HG02852 (cell line): ENCODE measurements around the gene PRPF18.

ENCODE experiments used
- ATAC-seq: cut with Tn5 transposase; IDR thresholded peaks from one replicate; pipeline ENCODE4 v1.9.1; 2021; ENCODE audit warnings: mild to moderate bottlenecking, moderate library complexity; ENCODE audit not compliant: unreplicated experiment

The PRPF18 gene

DNA sequence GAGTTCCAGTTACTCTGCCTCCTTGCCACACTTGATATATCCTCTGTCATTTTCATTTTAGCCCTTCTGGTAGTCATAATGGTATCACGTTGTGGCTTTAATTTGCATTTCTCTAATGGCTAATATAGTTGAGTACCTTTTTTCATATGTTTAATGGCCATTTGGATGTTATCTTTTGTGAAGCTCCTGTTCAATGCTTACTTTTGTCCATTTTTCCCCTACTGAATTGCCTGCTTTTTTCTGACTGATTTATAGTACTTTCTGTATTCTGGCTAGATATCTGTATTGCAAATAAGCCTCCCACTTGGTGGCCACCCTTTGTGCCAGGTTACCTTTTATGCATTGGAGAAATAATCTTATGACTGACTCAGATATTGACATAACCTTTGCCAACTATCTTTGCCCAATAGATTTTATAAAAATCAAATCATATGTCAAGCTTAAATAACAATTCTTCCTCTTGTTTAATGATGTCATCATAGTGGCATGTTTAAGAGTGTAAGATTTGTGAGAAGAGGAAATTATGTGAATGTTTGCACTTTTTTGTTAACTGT lies 50.6 kb downstream of the PRPF18 start:
- ATAC-seq = no peak

DNA sequence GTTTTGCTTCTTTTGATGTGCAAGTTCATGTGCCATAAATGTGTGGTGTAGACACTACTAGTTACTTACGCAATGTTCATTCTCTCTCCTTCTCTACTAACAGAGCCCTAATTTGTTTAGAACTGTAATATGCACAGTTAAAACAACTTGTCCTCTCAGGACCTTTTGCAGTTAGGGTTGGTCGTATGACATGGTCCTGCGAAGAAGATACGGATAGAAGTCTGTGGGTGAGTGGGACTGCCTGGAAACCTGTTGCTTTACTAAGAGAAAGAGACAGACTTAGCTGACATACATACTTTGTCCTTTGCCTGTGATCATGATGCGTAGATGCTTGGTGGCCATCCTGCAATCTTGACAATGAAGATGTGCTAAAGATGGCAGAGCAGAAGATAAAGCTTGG lies 51.1 kb downstream of the PRPF18 start:
- no peak for ATAC-seq

- ATAC-seq = no peak
These were observed 55.5 kb downstream of the PRPF18 start for GRCh38 chr10:13642293-13642692.

GRCh38 chr10:13643016-13643415 lies 56.3 kb downstream of the PRPF18 start:
- no peak for ATAC-seq

GRCh38 chr10:13644866-13645265 lies 58.1 kb downstream of the PRPF18 start:
- no peak for ATAC-seq

DNA sequence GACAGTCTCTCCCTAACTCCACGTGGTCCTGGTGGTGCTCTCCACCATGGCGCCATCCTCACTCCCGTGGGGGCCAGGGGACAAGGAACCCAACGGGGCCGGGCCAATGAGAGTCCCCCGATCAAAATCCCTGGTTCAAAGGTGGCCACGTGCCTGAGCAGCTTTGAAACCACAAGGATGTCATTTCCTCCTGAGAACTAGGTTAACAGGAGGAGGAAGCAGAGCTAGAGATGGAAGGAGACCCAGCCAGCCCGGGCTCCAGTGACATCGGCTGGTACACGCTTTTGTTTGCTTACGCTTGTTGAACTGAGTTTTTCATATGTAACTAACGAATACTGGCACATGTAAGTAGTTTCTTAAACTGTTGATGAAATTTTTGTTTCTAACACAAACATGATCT lies 61.7 kb downstream of the PRPF18 start:
- no peak for ATAC-seq

- no peak for ATAC-seq
These were observed 63.2 kb downstream of the PRPF18 start for GRCh38 chr10:13649844-13650520.

DNA sequence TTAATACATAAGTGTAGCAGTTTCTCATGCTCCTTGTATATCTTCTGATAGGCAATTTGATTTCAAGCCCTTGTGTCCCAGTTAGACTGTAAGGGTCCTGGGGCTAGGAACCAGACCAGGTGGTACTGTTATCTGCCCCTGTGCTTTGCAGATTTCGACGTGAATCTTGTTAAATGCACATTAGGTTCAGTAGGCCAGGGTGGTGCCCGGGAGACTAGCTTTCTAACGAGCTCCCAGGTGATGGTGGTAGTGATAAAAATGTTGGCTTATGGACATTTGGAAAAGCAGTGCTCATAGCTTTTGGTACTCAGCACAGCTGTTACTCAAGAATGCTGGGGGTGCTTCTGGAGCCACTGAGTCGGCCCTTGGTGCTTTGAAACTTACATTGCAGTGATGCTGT lies 64.2 kb downstream of the PRPF18 start:
- ATAC-seq = no peak

- ATAC-seq = no peak
These were observed 65.4 kb downstream of the PRPF18 start for GRCh38 chr10:13651969-13652720.

DNA sequence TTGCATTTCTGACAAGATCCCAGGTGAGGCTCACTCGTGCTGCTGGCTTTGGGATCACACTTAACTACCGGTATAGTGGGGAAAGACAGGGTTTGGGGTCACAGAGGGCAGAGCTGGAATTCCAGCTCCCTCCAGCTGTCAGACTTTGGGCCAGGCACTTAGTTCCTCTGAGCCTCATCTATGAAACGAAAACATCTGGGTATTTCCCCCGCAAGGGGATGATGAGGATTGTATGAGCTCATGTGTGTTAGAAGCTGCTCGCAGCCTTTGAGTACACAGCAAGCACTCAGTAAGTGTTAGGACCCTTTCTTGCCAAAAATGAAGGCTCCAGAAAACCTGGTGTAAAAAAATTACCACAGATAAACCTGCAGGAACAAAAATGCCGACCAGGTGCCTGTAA lies 66.1 kb downstream of the PRPF18 start:
- no peak for ATAC-seq

GRCh38 chr10:13654118-13654830 lies 67.5 kb downstream of the PRPF18 start:
- no peak for ATAC-seq

DNA sequence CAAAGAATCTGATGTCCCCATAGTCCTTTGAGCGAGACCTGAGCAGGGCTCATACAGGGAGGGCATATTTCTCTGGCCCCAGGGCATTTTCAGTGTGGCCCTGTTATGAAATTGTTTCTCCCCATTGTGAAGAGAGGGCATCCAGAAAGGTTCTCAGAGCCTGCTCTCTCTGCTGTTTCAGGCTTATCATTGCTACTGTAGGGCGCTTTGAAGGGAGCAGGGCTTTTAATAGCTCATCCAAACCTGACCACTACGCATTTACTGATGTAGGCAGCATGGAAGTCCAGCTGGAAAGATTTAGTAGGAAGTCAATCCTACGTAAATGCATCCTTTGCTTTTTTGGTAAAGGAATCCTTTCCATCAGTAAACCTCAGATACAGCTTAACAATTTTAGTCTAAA lies 68.1 kb downstream of the PRPF18 start:
- no peak for ATAC-seq

DNA sequence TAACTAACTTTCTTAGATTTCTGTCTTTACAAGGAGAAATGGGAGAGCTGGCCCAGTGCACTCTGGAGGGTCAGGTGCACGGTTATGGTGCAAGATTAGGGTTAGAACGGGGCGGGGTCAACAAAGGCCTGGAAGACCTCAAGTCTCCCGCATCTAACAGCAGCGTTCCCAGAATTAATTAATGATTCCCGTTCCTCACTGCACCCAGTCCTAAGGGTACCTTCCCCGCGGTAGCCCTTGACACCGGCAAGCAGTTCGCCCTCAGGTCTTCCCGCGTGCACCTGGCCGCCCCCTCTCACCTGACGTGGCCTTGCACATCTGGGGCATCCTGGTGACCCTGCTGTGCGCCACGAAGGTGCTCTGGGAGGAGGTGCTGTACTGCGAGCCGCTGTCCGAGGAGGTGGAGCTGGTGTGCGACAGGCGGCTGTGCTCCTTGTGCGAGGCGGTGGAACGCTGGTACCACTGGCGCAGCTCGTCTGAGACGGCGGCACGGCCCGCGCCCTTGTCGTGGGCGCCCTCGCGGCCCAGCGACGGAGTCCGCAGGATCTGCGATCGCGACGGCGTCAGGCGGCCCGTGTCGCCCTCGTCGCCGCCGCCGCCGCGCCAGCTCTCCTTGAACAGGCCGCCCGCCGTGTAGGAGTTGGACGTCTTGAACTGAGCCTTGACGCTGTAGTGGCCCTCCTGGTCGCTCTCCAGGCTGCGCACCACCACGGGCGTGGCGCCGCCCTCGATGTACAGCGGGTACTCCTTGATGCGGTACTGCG lies 69.8 kb downstream of the PRPF18 start:
- ATAC-seq = no peak

DNA sequence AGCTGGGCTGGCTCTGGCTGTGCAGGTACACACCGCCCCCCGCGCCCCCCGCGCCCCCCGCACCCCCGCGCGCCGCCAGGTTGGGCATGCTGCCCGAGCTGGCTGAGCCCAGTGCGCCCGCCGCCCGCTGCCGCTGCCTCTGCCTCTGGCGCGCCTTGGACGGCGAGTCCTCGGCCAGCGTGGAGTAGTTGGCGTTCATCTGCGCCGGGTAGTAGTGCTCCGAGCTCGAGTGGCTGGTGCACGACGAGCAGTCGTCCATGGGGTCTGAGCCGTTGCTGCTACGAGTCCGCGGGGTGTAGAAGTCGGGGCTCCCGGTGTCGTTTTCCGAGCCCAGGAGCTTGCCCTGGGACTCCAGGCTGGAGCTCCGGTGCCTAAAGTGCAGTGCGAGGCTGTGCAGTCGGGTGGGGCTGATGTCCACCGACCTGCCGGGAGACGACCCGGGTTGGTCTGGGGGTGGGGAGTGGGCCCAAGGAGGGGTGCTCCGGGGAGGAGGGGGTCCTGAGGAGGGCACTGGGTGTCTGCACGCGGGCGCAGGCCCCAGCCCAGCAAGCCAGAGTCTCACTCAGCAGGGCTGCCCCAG lies 70.4 kb downstream of the PRPF18 start:
- ATAC-seq = no peak

GRCh38 chr10:13658264-13658663 lies 71.5 kb downstream of the PRPF18 start:
- no peak for ATAC-seq

- no peak for ATAC-seq
These were observed 72.3 kb downstream of the PRPF18 start for GRCh38 chr10:13658871-13659685.

- ATAC-seq = no peak
These were observed 73.3 kb downstream of the PRPF18 start for GRCh38 chr10:13659887-13660550.

DNA sequence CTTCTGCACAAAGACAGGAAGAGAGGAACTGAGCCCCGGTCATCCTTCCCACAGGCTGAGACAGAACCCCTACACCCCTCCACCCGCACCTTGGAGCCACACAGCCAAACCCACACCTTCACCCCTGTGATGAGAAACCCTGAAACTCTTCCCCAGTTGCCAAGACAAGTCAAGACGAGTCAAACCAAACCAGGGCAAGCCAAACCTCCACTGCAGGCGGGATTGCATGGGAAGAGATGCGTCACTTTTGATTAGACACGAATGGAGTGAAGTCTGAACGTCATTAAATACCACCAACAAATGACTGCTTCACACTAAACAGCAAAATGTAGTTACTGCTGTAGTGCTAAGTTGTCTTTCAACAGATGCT lies 73.8 kb downstream of the PRPF18 start:
- no peak for ATAC-seq

DNA sequence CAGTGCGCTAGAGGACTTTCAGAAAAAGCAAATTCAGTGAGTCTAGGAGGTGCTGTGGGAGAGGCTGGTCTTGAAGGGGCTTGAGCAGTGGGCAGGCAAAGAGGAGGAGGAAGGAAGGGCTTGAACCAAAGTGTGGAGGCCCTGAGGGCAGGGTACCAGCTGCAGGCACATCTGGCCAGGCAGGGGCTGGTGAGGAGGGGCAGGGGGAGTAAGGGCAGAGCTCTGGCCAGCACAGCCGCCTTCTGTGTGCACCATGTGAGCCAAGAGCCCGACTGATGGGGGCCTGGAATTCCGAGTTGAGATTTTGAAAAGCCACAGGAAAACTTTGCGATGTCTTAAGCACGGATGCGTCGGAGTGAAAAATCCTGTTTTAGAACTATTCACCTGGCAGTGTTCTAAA lies 74.5 kb downstream of the PRPF18 start:
- ATAC-seq = no peak
